HCT116 (cell line): ENCODE measurements around the gene TRPV5. TPM values are rescaled to one million over a fixed set of nuclear protein-coding genes. Genes with fewer than 3 reads are reported as not detected.

Experiments
- ATAC-seq: fragments of 200-7000 bp; cut with Tn5 transposase; 2 replicates; pipeline ENCODE4 v1.9.1; 2020; ENCODE audit warnings: mild to moderate bottlenecking, moderate library complexity
- BruUV-seq: library from RNA; stranded (reverse); fragments of 400-500 nt; replicated peaks from 2 replicates; lab custom pipeline; 2021; lab: Mats Ljungman, UMichigan
- CTCF ChIA-PET: fragments of 300-600 bp; sonication (Branson Sonifier 250); formaldehyde crosslinking; loops from one replicate; lab custom pipeline; 2021; ENCODE audit warnings: antibody characterized with exemption; lab: Charles Lee
- POLR2A ChIA-PET: fragments of 300-600, 350-600 bp; sonication (Branson Sonifier 250); formaldehyde crosslinking; loops from one replicate; lab custom pipeline; 2021; ENCODE audit warnings: antibody characterized with exemption; lab: Charles Lee
- RAD21 ChIA-PET, 2 experiments: fragments of 300-600 bp; sonication (Branson Sonifier 250); formaldehyde crosslinking; loops; one replicate each; lab custom pipeline; 2023; ENCODE audit warnings: low total read pairs in 2 of 2; ENCODE audit not compliant: uncharacterized antibody in 2 of 2, unreplicated experiment in 2 of 2, low non-redundant PET in 1 of 2; lab: Charles Lee
- DNase-seq: peaks from one replicate; pipeline ENCODE4 v3.0.0-alpha.2; 2010; ENCODE audit warnings: low read depth, low spot score
- H2AFZ ChIP-seq: fragments of 200-600 bp; shearing (Covaris generic), sonication (generic); 2 replicates; pipeline ENCODE4 v1.6.1; 2017; ENCODE audit warnings: low read depth, mixed run types, mixed read lengths, antibody characterized with exemption, low read length; ENCODE audit not compliant: poor library complexity, severe bottlenecking
- H3K27ac ChIP-seq: 2 replicates; pipeline ENCODE4 v1.5.1; 2012; ENCODE audit warnings: low read depth, low read length
- H3K27me3 ChIP-seq: fragments of 200-600 bp; sonication (generic); 2 replicates; pipeline ENCODE4 v1.6.1; 2016; ENCODE audit warnings: mixed run types, low read length, mixed read lengths; ENCODE audit not compliant: insufficient read depth
- H3K36me3 ChIP-seq, 2 experiments: fragments of 200-500 bp in 1 of 2; fragments of 200-600 bp in 1 of 2; sonication (Bioruptor generic) in 1 of 2; sonication (generic) in 1 of 2; 2 replicates each; pipeline versions ENCODE4 v1.5.1 to v1.6.1; 2014 to 2016; ENCODE audit warnings: low read length in 2 of 2, inconsistent platforms in 1 of 2, mixed read lengths in 1 of 2, mixed run types in 1 of 2; ENCODE audit not compliant: insufficient read depth in 2 of 2, control insufficient read depth in 1 of 2
- H3K4me1 ChIP-seq, 2 experiments: fragments of 200-600 bp in 1 of 2; sonication (generic) in 1 of 2; 2 replicates each; pipeline versions ENCODE4 v1.5.1 to v1.6.1; 2012 to 2017; ENCODE audit warnings: low read length in 2 of 2, inconsistent platforms in 1 of 2, mild to moderate bottlenecking in 1 of 2, mixed read lengths in 1 of 2, mixed run types in 1 of 2, moderate library complexity in 1 of 2; ENCODE audit not compliant: insufficient read depth in 2 of 2, control insufficient read depth in 1 of 2
- H3K4me2 ChIP-seq: fragments of 200-600 bp; sonication (generic); 2 replicates; pipeline ENCODE4 v1.6.1; 2017; ENCODE audit warnings: mixed run types, low read length, mixed read lengths
- H3K4me3 ChIP-seq, 2 experiments: fragments of 200-600 bp in 1 of 2; sonication (generic) in 1 of 2; replicated peaks in 1 of 2; 2 replicates each; pipeline ENCODE4 v1.5.1; 2011 to 2016; ENCODE audit warnings: low read length in 2 of 2, control low read depth in 1 of 2, low read depth in 1 of 2, mild to moderate bottlenecking in 1 of 2, mixed read lengths in 1 of 2, mixed run types in 1 of 2
- H3K79me2 ChIP-seq: fragments of 200-600 bp; sonication (generic); 2 replicates; pipeline ENCODE4 v1.6.1; 2017; ENCODE audit warnings: mild to moderate bottlenecking, mixed run types, low read length, moderate library complexity, mixed read lengths; ENCODE audit not compliant: insufficient read depth
- H3K9ac ChIP-seq: fragments of 200-600 bp; sonication (generic); 2 replicates; pipeline ENCODE4 v1.6.1; 2016; ENCODE audit warnings: low read length, mixed read lengths
- H3K9me2 ChIP-seq: fragments of 200-600 bp; sonication (generic), shearing (Covaris generic); 2 replicates; pipeline ENCODE4 v1.6.1; 2017; ENCODE audit warnings: mixed run types, mild to moderate bottlenecking, moderate library complexity; ENCODE audit not compliant: insufficient read depth
- H3K9me3 ChIP-seq, 2 experiments: fragments of 200-500 bp in 1 of 2; fragments of 200-600 bp in 1 of 2; sonication (Bioruptor generic) in 1 of 2; sonication (generic) in 1 of 2; 2 replicates each; pipeline ENCODE4 v1.6.1; 2014 to 2017; ENCODE audit warnings: low read length in 2 of 2, mixed read lengths in 2 of 2, inconsistent platforms in 1 of 2, low read depth in 1 of 2, mild to moderate bottlenecking in 1 of 2, mixed run types in 1 of 2, moderate library complexity in 1 of 2; ENCODE audit not compliant: control insufficient read depth in 1 of 2, insufficient read depth in 1 of 2
- H4K20me1 ChIP-seq: fragments of 200-600 bp; sonication (generic), shearing (Covaris generic); 2 replicates; pipeline ENCODE4 v1.6.1; 2017; ENCODE audit warnings: mixed run types, mild to moderate bottlenecking, moderate library complexity; ENCODE audit not compliant: insufficient read depth
- CEBPB ChIP-seq: IDR thresholded peaks from 2 replicates; pipeline ENCODE4 v1.6.1; 2012; ENCODE audit warnings: low read depth
- EGR1 ChIP-seq: IDR thresholded peaks from 2 replicates; pipeline ENCODE4 v1.6.1; 2012; ENCODE audit warnings: low read depth
- EZH2 ChIP-seq: fragments of 200-600 bp; sonication (generic); IDR thresholded peaks from 2 replicates; pipeline ENCODE4 v1.6.1; 2017; ENCODE audit warnings: antibody characterized with exemption, mixed run types
- FOSL1 ChIP-seq: IDR thresholded peaks from 2 replicates; pipeline ENCODE4 v1.6.1; 2012; ENCODE audit warnings: low read depth
- POLR2A ChIP-seq: IDR thresholded peaks from 2 replicates; pipeline ENCODE4 v1.7.0; 2011; ENCODE audit warnings: borderline replicate concordance; ENCODE audit not compliant: insufficient read depth, insufficient read length; ENCODE audit errors: extremely low read depth
- RAD21 ChIP-seq: IDR thresholded peaks from 2 replicates; pipeline ENCODE4 v1.6.1; 2012; ENCODE audit warnings: low read depth, mild to moderate bottlenecking
- SP1 ChIP-seq: IDR thresholded peaks from 2 replicates; pipeline ENCODE4 v1.6.1; 2012; ENCODE audit warnings: low read depth
- TCF7L2 ChIP-seq: IDR thresholded peaks from 2 replicates; pipeline ENCODE4 v1.7.0; 2011; ENCODE audit warnings: borderline replicate concordance, inconsistent platforms; ENCODE audit not compliant: insufficient read depth, insufficient read length; ENCODE audit errors: extremely low read depth
- YY1 ChIP-seq: IDR thresholded peaks from 2 replicates; pipeline ENCODE4 v1.6.1; 2011; ENCODE audit warnings: low read length, low read depth, moderate library complexity, mild to moderate bottlenecking; ENCODE audit not compliant: insufficient replicate concordance; ENCODE audit errors: extremely low read depth
- intact Hi-C: fragments of 100-400 bp; cut with micrococcal nuclease; formaldehyde crosslinking; loops from 2 replicates; pipeline ENCODE4 v1.10.0; 2022
- total RNA-seq: library from RNA; stranded (reverse); gene quantifications from one replicate; pipeline ENCODE4 v1.2.1, GENCODE V29; 2021; ENCODE audit not compliant: unreplicated experiment
- TF ChIP-seq, protein P1 (sequence below): IDR thresholded peaks from 2 replicates; pipeline ENCODE4 v1.6.1; 2012; ENCODE audit warnings: low read depth
- TF ChIP-seq, protein P2 (sequence below): IDR thresholded peaks from 2 replicates; pipeline ENCODE4 v1.6.1; 2012
- TF ChIP-seq, protein P3 (sequence below): IDR thresholded peaks from 2 replicates; pipeline ENCODE4 v1.6.1; 2012

TRPV5 gene
- total RNA-seq, 1 experiment from 2014 or later, result not detected

DNA sequence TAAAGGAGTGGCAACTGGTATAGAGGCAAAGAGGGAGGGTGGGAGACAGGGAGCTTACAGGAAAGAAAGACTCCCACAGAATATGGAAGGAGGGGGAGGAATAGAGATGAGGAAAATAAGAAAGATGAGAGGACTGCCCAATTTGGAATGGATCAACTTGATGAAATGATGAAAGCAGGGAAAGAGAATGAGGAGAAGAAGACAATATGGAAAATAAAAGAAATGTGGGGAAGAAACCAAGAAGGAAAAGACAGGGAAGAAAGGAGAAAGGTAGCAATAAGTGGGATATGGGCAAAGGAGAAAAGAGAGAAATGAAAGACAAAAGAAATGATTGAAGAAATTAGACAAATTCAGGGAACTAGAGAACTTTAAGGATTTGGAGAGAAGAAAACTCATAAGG, 25.7 kb upstream of the TRPV5 start:
- Histone ChIP-seq H4K20me1 (no peaks in the 10 kb centered on the region), H3K4me2 (no peak overlapping the region), H3K27me3 (0 out of 2 replicates have a peak, but pooled peaks cover 4% of the 10 kb centered on the region), H3K9ac (no peak overlapping the region), H3K36me3 (no peaks in the 10 kb centered on the region), H3K4me1 (peaks cover 15% of the 10 kb centered on the region in 2 experiments), H3K4me3 (no peak overlapping the region), H2AFZ (no peak overlapping the region)
- intact Hi-C loops, result no loop called here
- POLR2A ChIA-PET, result no interaction called here
- RAD21 ChIA-PET, result no interaction called here
- ATAC-seq, result no peak
- DNase-seq, result no peak
- BruUV-seq, result no TSS peak
- TF ChIP-seq CEBPB (no peak), FOSL1 (no peak), EZH2 (no peak), TCF7L2 (no peak), POLR2A (no peak), SP1 (no peak), YY1 (no peak), RAD21 (no peak), EGR1 (no peak)
- TF ChIP-seq, protein P1, sequence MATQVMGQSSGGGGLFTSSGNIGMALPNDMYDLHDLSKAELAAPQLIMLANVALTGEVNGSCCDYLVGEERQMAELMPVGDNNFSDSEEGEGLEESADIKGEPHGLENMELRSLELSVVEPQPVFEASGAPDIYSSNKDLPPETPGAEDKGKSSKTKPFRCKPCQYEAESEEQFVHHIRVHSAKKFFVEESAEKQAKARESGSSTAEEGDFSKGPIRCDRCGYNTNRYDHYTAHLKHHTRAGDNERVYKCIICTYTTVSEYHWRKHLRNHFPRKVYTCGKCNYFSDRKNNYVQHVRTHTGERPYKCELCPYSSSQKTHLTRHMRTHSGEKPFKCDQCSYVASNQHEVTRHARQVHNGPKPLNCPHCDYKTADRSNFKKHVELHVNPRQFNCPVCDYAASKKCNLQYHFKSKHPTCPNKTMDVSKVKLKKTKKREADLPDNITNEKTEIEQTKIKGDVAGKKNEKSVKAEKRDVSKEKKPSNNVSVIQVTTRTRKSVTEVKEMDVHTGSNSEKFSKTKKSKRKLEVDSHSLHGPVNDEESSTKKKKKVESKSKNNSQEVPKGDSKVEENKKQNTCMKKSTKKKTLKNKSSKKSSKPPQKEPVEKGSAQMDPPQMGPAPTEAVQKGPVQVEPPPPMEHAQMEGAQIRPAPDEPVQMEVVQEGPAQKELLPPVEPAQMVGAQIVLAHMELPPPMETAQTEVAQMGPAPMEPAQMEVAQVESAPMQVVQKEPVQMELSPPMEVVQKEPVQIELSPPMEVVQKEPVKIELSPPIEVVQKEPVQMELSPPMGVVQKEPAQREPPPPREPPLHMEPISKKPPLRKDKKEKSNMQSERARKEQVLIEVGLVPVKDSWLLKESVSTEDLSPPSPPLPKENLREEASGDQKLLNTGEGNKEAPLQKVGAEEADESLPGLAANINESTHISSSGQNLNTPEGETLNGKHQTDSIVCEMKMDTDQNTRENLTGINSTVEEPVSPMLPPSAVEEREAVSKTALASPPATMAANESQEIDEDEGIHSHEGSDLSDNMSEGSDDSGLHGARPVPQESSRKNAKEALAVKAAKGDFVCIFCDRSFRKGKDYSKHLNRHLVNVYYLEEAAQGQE, result no peak
- TF ChIP-seq, protein P2, sequence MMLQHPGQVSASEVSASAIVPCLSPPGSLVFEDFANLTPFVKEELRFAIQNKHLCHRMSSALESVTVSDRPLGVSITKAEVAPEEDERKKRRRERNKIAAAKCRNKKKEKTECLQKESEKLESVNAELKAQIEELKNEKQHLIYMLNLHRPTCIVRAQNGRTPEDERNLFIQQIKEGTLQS, result no peak
- TF ChIP-seq, protein P3, sequence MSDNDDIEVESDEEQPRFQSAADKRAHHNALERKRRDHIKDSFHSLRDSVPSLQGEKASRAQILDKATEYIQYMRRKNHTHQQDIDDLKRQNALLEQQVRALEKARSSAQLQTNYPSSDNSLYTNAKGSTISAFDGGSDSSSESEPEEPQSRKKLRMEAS, result no peak
- TF ChIP-seq, all 23 proteins: peak for 0
- H3K9me3 ChIP-seq, result no peaks in the 10 kb centered on the region
- H3K27ac ChIP-seq, result no peak overlapping the region
- CTCF ChIA-PET, result interaction anchor here (2.1 kb wide), 1 partner anchor 7 kb away, joined by 9 read pairs; no protein-coding TSS in a partner anchor
- no peaks in the 10 kb centered on the region for H3K9me2 ChIP-seq
- H3K79me2 ChIP-seq, result no peaks in the 10 kb centered on the region
